T1000 (cell line): Measurements from ENCODE around the gene DDX47.

Experiments used
- DNase-seq: peaks from one replicate; lab custom pipeline; 2025; ENCODE audit warnings: mixed read lengths; lab: John Stamatoyannopoulos, UW

The DDX47 gene

GRCh38 chr12:12813120-12814101, at the start of gene DDX47:
Gene DDX47, plus strand, starts transcription at chr12:12813346. Its CDS starts 22 bp downstream, at chr12:12813368.
- DNase-seq, result peak; percentile 89

- no peak for DNase-seq
These were observed 48.3 kb upstream of the DDX47 start for GRCh38 chr12:12764824-12765223.

GRCh38 chr12:12770262-12770661, 42.9 kb upstream of the DDX47 start:
- no peak for DNase-seq

GRCh38 chr12:12774791-12775190, 38.4 kb upstream of the DDX47 start:
- no peak for DNase-seq

- DNase-seq, result no peak
These were observed 36.9 kb upstream of the DDX47 start for GRCh38 chr12:12776261-12776660.

- DNase-seq, result no peak
These were observed 36.1 kb upstream of the DDX47 start for GRCh38 chr12:12777092-12777491.

- DNase-seq, result no peak
These were observed 34.1 kb upstream of the DDX47 start for GRCh38 chr12:12779007-12779406.

- no peak for DNase-seq
These were observed 33.6 kb upstream of the DDX47 start for GRCh38 chr12:12779529-12779928.

- no peak for DNase-seq
These were observed 29.0 kb upstream of the DDX47 start for GRCh38 chr12:12784116-12784515.

GRCh38 chr12:12784911-12785814, 28.0 kb upstream of the DDX47 start, which contains the start of gene APOLD1:
Gene APOLD1, plus strand, starts transcription at chr12:12785659. Its CDS starts 33 bp downstream, at chr12:12785692.
- no peak for DNase-seq

GRCh38 chr12:12786351-12786705, 26.8 kb upstream of the DDX47 start:
- no peak for DNase-seq

- peak; percentile 68 for DNase-seq
These were observed 26.2 kb upstream of the DDX47 start for GRCh38 chr12:12786706-12787601.

- DNase-seq, result no peak
These were observed 25.0 kb upstream of the DDX47 start for GRCh38 chr12:12788131-12788530.

GRCh38 chr12:12788675-12789368, 24.3 kb upstream of the DDX47 start:
- no peak for DNase-seq

GRCh38 chr12:12790956-12791355, 22.2 kb upstream of the DDX47 start:
- no peak for DNase-seq

- no peak for DNase-seq
These were observed 21.3 kb upstream of the DDX47 start for GRCh38 chr12:12791756-12792369.

- no peak for DNase-seq
These were observed 20.7 kb upstream of the DDX47 start for GRCh38 chr12:12792421-12792820.

- no peak for DNase-seq
These were observed 18.5 kb upstream of the DDX47 start for GRCh38 chr12:12794686-12795085.

GRCh38 chr12:12796171-12796570, 17.0 kb upstream of the DDX47 start:
- no peak for DNase-seq
